GM18858 (cell line): ENCODE measurements around the gene TERT.
"Not testable (repeated sequence)": the region's sequence is repeated elsewhere in the genome, so short reads cannot be mapped to it uniquely, and the experiment has no call there.

Experiments
- ATAC-seq: cut with Tn5 transposase; IDR thresholded peaks from one replicate; pipeline ENCODE4 v1.9.1; 2021; ENCODE audit not compliant: unreplicated experiment

Gene TERT

GRCh38 chr5:1297243-1297642 lies 2.4 kb upstream of the TERT start:
- ATAC-seq = no peak

- ATAC-seq = no peak
Observed at GRCh38 chr5:1295650-1296037, 776 bp upstream of the TERT start.

- ATAC-seq = no peak
Observed at GRCh38 chr5:1294206-1294834, 548 bp downstream of the TERT start.

- no peak for ATAC-seq
Observed at GRCh38 chr5:1293416-1294205, 1.3 kb downstream of the TERT start.

GRCh38 chr5:1292846-1293415 lies 1.9 kb downstream of the TERT start:
- no peak for ATAC-seq

GRCh38 chr5:1292139-1292538 lies 2.7 kb downstream of the TERT start:
- no peak for ATAC-seq

- no peak for ATAC-seq
Observed at GRCh38 chr5:1291611-1292080, 3.2 kb downstream of the TERT start.

- ATAC-seq = not testable (repeated sequence)
Observed at GRCh38 chr5:1290956-1291355, 3.9 kb downstream of the TERT start.

GRCh38 chr5:1289559-1289958 lies 5.3 kb downstream of the TERT start:
- not testable (repeated sequence) for ATAC-seq

GRCh38 chr5:1288439-1289335 lies 6.2 kb downstream of the TERT start:
- ATAC-seq = no peak

GRCh38 chr5:1285883-1286291 lies 9.0 kb downstream of the TERT start:
- ATAC-seq = no peak

GRCh38 chr5:1285141-1285540 lies 9.7 kb downstream of the TERT start:
- ATAC-seq = no peak

GRCh38 chr5:1284336-1284970 lies 10.4 kb downstream of the TERT start:
- not testable (repeated sequence) for ATAC-seq

GRCh38 chr5:1283729-1284041 lies 11.2 kb downstream of the TERT start:
- ATAC-seq = not testable (repeated sequence)

GRCh38 chr5:1282993-1283728 lies 11.7 kb downstream of the TERT start:
- not testable (repeated sequence) for ATAC-seq

GRCh38 chr5:1282131-1282992 lies 12.5 kb downstream of the TERT start:
- ATAC-seq = no peak

GRCh38 chr5:1281038-1281882 lies 13.6 kb downstream of the TERT start:
- ATAC-seq = no peak
